H9 (cell line): ENCODE results near the gene FGF4. TPM values are rescaled to one million over a fixed set of nuclear protein-coding genes. Genes with fewer than 3 reads are reported as not detected.

ENCODE experiments used
- DNase-seq: peaks from one replicate; pipeline ENCODE4 v3.0.0-alpha.2; 2017
- H2AFZ ChIP-seq: one replicate; pipeline ENCODE4 v1.6.1; 2013; ENCODE audit warnings: mild to moderate bottlenecking, low read length, control low read depth, moderate library complexity
- H2AK5ac ChIP-seq: 2 replicates; pipeline ENCODE4 v1.6.1; 2013; ENCODE audit warnings: low read length, control low read depth, mixed read lengths; ENCODE audit not compliant: insufficient read length
- H2BK120ac ChIP-seq: one replicate; pipeline ENCODE4 v1.6.1; 2013; ENCODE audit warnings: low read depth, mild to moderate bottlenecking, low read length, control low read depth, inconsistent platforms; ENCODE audit not compliant: poor library complexity, severe bottlenecking
- H2BK12ac ChIP-seq: 2 replicates; pipeline ENCODE4 v1.6.1; 2013; ENCODE audit warnings: low read length, control low read depth, mixed read lengths, low read depth; ENCODE audit not compliant: insufficient read length
- H2BK15ac ChIP-seq: 2 replicates; pipeline ENCODE4 v1.6.1; 2013; ENCODE audit warnings: low read depth, low read length, control low read depth
- H2BK20ac ChIP-seq: one replicate; pipeline ENCODE4 v1.6.1; 2013; ENCODE audit warnings: low read depth, mild to moderate bottlenecking, low read length, control low read depth, inconsistent platforms; ENCODE audit not compliant: poor library complexity, severe bottlenecking
- H2BK5ac ChIP-seq: 2 replicates; pipeline ENCODE4 v1.6.1; 2013; ENCODE audit warnings: low read length, control low read depth, mixed read lengths; ENCODE audit not compliant: insufficient read length
- H3K14ac ChIP-seq: 2 replicates; pipeline ENCODE4 v1.6.1; 2013; ENCODE audit warnings: low read length, control low read depth; ENCODE audit not compliant: insufficient read depth
- H3K18ac ChIP-seq: 2 replicates; pipeline ENCODE4 v1.6.1; 2013; ENCODE audit warnings: low read depth, mild to moderate bottlenecking, mixed read lengths, low read length, control low read depth; ENCODE audit not compliant: insufficient read length
- H3K23ac ChIP-seq: 2 replicates; pipeline ENCODE4 v1.6.1; 2013; ENCODE audit warnings: low read length, control low read depth, mixed read lengths, low read depth; ENCODE audit not compliant: insufficient read length
- H3K23me2 ChIP-seq: 2 replicates; pipeline ENCODE4 v1.6.1; 2013; ENCODE audit warnings: low read depth, mild to moderate bottlenecking, mixed read lengths, low read length, control low read depth; ENCODE audit not compliant: insufficient read length, poor library complexity, severe bottlenecking
- H3K27ac ChIP-seq: 2 replicates; pipeline ENCODE4 v1.5.1; 2013; ENCODE audit warnings: low read length, control low read depth, mixed read lengths, low read depth; ENCODE audit not compliant: insufficient read length
- H3K27me3 ChIP-seq: 2 replicates; pipeline ENCODE4 v1.6.1; 2013; ENCODE audit warnings: low read length, control low read depth, inconsistent platforms; ENCODE audit not compliant: insufficient read depth
- H3K4ac ChIP-seq: 2 replicates; pipeline ENCODE4 v1.6.1; 2013; ENCODE audit warnings: low read depth, mild to moderate bottlenecking, control low read depth, inconsistent platforms, low read length, moderate library complexity
- H3K4me1 ChIP-seq: 2 replicates; pipeline ENCODE4 v1.6.1; 2013; ENCODE audit warnings: low read length, control low read depth, inconsistent platforms; ENCODE audit not compliant: insufficient read depth
- H3K4me2 ChIP-seq: 2 replicates; pipeline ENCODE4 v1.6.1; 2013; ENCODE audit warnings: low read length, control low read depth, mixed read lengths; ENCODE audit not compliant: insufficient read length, insufficient read depth
- H3K56ac ChIP-seq: 2 replicates; pipeline ENCODE4 v1.6.1; 2013; ENCODE audit warnings: low read depth, mild to moderate bottlenecking, mixed read lengths, low read length, control low read depth; ENCODE audit not compliant: insufficient read length
- H3K79me1 ChIP-seq: 2 replicates; pipeline ENCODE4 v1.6.1; 2013; ENCODE audit warnings: low read depth, mild to moderate bottlenecking, moderate library complexity, low read length, control low read depth, inconsistent platforms; ENCODE audit not compliant: insufficient read depth, poor library complexity, severe bottlenecking
- H3K79me2 ChIP-seq: 2 replicates; pipeline ENCODE4 v1.6.1; 2013; ENCODE audit warnings: low read length, control low read depth, inconsistent platforms; ENCODE audit not compliant: insufficient read depth
- H3K9ac ChIP-seq: 2 replicates; pipeline ENCODE4 v1.6.1; 2013; ENCODE audit warnings: low read length, control low read depth, mixed read lengths; ENCODE audit not compliant: insufficient read length; ENCODE audit errors: extremely low read depth
- H3K9me3 ChIP-seq: one replicate; pipeline ENCODE4 v1.6.1; 2013; ENCODE audit warnings: low read depth, low read length, inconsistent platforms; ENCODE audit not compliant: control insufficient read depth
- H3T11ph ChIP-seq: one replicate; pipeline ENCODE4 v1.6.1; 2013; ENCODE audit warnings: mild to moderate bottlenecking, low read length, control low read depth, inconsistent platforms
- H4K20me1 ChIP-seq: one replicate; pipeline ENCODE4 v1.6.1; 2013; ENCODE audit not compliant: control insufficient read depth, insufficient read length, insufficient read depth
- H4K5ac ChIP-seq: 2 replicates; pipeline ENCODE4 v1.6.1; 2013; ENCODE audit warnings: low read depth, mild to moderate bottlenecking, mixed read lengths, low read length, control low read depth; ENCODE audit not compliant: insufficient read length
- H4K8ac ChIP-seq: replicated peaks from 2 replicates; pipeline ENCODE4 v1.6.1; 2013; ENCODE audit warnings: low read length, control low read depth, mixed read lengths, low read depth; ENCODE audit not compliant: insufficient read length
- H4K91ac ChIP-seq: 2 replicates; pipeline ENCODE4 v1.6.1; 2013; ENCODE audit warnings: low read depth, mild to moderate bottlenecking, moderate library complexity, mixed read lengths, low read length, control low read depth; ENCODE audit not compliant: insufficient read length
- H3K27ac Mint-ChIP-seq, 3 experiments: 2 replicates in 2 of 3; 3 replicates in 1 of 3; pipeline ENCODE4 v1.8.0; 2020 to 2021; ENCODE audit warnings: mixed read lengths in 3 of 3, mild to moderate bottlenecking in 1 of 3, moderate library complexity in 1 of 3
- H3K27me3 Mint-ChIP-seq: 2 replicates; pipeline ENCODE4 v1.8.0; 2021; ENCODE audit warnings: low read depth, mild to moderate bottlenecking, moderate library complexity, mixed read lengths
- H3K36me3 Mint-ChIP-seq, 3 experiments: 2 replicates in 2 of 3; 3 replicates in 1 of 3; pipeline ENCODE4 v1.8.0; 2020 to 2021; ENCODE audit warnings: low read depth in 3 of 3, mixed read lengths in 3 of 3; ENCODE audit not compliant: insufficient read depth in 1 of 3
- H3K4me1 Mint-ChIP-seq, 2 experiments: 2 replicates each; pipeline ENCODE4 v1.8.0; 2020; ENCODE audit warnings: mixed read lengths in 2 of 2
- H3K4me3 Mint-ChIP-seq, 2 experiments: 2 replicates in 1 of 2; 3 replicates in 1 of 2; pipeline ENCODE4 v1.8.0; 2020 to 2021; ENCODE audit warnings: mild to moderate bottlenecking in 2 of 2, mixed read lengths in 2 of 2, moderate library complexity in 1 of 2
- H3K9me3 Mint-ChIP-seq, 2 experiments: 2 replicates in 1 of 2; 3 replicates in 1 of 2; pipeline ENCODE4 v1.8.0; 2020; ENCODE audit warnings: mild to moderate bottlenecking in 2 of 2, mixed read lengths in 2 of 2, moderate library complexity in 1 of 2
- WGBS: extraction: QIAGEN DNeasy Blood & Tissue Kit; methylation state at CpG from one replicate; pipeline ENCODE4 v1.1.7; 2013; ENCODE audit warnings: missing lambda C conversion rate, low lambda C conversion rate, mixed read lengths; ENCODE audit not compliant: insufficient read length; ENCODE audit errors: extremely low coverage; 5-methylcytosine and 5-hydroxymethylcytosine counted together
- total RNA-seq: library from RNA; stranded (reverse); gene quantifications from 2 replicates; pipeline ENCODE4 v1.2.1, GENCODE V29; 2021
- TF ChIP-seq, protein P1 (sequence below): fragments of 200-600 bp; sonication (generic); conservative IDR thresholded peaks from 3 replicates; pipeline ENCODE4 v1.8.0; 2021; ENCODE audit warnings: antibody characterized with exemption, mild to moderate bottlenecking

Gene FGF4
- total RNA-seq, 1 experiment from 2014 or later = 0.68 TPM

DNA sequence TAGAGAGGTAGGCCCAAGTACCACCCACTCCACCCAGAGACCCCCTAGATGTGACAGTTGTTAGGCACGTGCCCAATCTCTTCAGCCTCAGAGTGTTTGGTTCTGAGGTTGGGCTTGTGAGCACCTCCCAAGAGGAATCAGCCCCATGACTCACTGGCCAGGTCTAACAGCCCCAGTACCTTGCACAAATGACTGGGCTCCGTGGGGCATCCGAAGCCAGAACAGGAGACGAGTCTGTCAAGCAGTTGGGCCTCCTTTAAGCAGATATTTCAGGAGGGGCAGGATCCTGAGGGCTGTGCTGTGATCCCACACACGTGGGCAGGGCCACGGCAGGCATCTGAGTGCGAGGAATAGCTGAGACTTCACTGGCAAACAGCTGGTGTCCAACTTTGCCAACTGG lies 42.2 kb downstream of the FGF4 start:
- H3K4me2 ChIP-seq = no peak overlapping the region
- H3K79me1 ChIP-seq = no peaks in the 10 kb centered on the region
- Mint-ChIP-seq H3K27ac (no peak overlapping the region), H3K4me3 (0 out of 5 replicates have a peak overlapping the region, but pooled peaks of 1 of the 2 experiments have one; percentile 20), H3K4me1 (peaks cover 10% of the 10 kb centered on the region in 2 experiments), H3K27me3 (peaks cover 30% of the 10 kb centered on the region), H3K9me3 (peaks cover 12 to 17% of the 10 kb centered on the region in 2 experiments), H3K36me3 (peaks cover 0 to 7% (median 0%) of the 10 kb centered on the region in 3 experiments; a peak in 3 of 7 replicates)
- no peak overlapping the region for H2AFZ ChIP-seq
- no peak overlapping the region for H2BK15ac ChIP-seq
- H2BK120ac ChIP-seq = no peak overlapping the region
- H3K4me1 ChIP-seq = no peaks in the 10 kb centered on the region
- no peak overlapping the region for H3K14ac ChIP-seq
- H4K91ac ChIP-seq = peak overlapping the region; percentile 39
- no peaks in the 10 kb centered on the region for H3K27me3 ChIP-seq
- no peak overlapping the region for H2BK5ac ChIP-seq
- no peaks in the 10 kb centered on the region for H3K23me2 ChIP-seq
- TF ChIP-seq, protein P1, sequence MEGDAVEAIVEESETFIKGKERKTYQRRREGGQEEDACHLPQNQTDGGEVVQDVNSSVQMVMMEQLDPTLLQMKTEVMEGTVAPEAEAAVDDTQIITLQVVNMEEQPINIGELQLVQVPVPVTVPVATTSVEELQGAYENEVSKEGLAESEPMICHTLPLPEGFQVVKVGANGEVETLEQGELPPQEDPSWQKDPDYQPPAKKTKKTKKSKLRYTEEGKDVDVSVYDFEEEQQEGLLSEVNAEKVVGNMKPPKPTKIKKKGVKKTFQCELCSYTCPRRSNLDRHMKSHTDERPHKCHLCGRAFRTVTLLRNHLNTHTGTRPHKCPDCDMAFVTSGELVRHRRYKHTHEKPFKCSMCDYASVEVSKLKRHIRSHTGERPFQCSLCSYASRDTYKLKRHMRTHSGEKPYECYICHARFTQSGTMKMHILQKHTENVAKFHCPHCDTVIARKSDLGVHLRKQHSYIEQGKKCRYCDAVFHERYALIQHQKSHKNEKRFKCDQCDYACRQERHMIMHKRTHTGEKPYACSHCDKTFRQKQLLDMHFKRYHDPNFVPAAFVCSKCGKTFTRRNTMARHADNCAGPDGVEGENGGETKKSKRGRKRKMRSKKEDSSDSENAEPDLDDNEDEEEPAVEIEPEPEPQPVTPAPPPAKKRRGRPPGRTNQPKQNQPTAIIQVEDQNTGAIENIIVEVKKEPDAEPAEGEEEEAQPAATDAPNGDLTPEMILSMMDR = no peak
- DNase-seq = no peak
- H3K4ac ChIP-seq = no peak overlapping the region
- no peak overlapping the region for H3K23ac ChIP-seq
- no peaks in the 10 kb centered on the region for H3K79me2 ChIP-seq
- no peak overlapping the region for H2AK5ac ChIP-seq
- H4K20me1 ChIP-seq = no peaks in the 10 kb centered on the region
- no peak overlapping the region for H3T11ph ChIP-seq
- H3K18ac ChIP-seq = no peak overlapping the region
- H3K27ac ChIP-seq = no peak overlapping the region
- H4K8ac ChIP-seq = peak overlapping the region; percentile 18
- no peak overlapping the region for H2BK12ac ChIP-seq
- no peaks in the 10 kb centered on the region for H3K9me3 ChIP-seq
- no CpG with 5 or more reads among the region's 7 CpGs for WGBS
- no peak overlapping the region for H3K9ac ChIP-seq
- H2BK20ac ChIP-seq = no peak overlapping the region
- no peak overlapping the region for H4K5ac ChIP-seq
- H3K56ac ChIP-seq = no peak overlapping the region
